ENCODE measurements around the gene DISC1. TPM values are rescaled to one million over a fixed set of nuclear protein-coding genes. Genes with fewer than 3 reads are reported as not detected.

Gene DISC1
- total RNA-seq, 1 experiment from 2014 or later: 13.5 TPM

DNA sequence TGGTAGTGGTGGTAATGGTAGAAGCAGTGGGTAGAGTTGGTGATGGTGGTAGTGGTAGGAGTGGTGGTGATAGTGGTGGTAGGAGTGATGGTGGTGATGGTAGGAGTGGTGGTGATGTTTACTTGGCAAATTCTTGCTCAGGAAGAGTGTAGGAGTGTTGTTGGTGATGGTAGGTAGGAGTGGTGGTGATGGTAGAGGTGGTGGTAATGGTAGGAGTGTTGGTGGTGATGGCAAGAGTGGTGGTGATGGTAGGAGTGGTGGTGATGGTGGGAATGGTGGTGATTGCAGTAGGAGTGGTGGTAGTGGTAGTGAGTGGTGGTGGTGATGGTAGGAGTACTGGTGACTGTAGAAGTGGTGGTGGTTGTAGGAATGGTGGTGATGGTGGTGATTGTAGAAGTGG, 106.5 kb downstream of the DISC1 start:
- no peak overlapping the region for H3K4me3 Mint-ChIP-seq (ENCODE audit: unreplicated experiment)
- BruUV-seq (replicated peaks): no TSS peak
- no peak for TF ChIP-seq CTCF (IDR thresholded peaks at IDR 0.05; ENCODE audit: insufficient read depth in 1 of 2, low read depth in 1 of 2, low read length in 1 of 2, severe bottlenecking in 1 of 2, unreplicated experiment in 1 of 2)
- ChIA-PET CTCF (no interaction called here), POLR2A (no interaction called here)
- no peak for DNase-seq
- H3K27me3 Mint-ChIP-seq (ENCODE audit: insufficient read depth, unreplicated experiment): no peaks in the 10 kb centered on the region
- no peaks in the 10 kb centered on the region for H3K9me3 Mint-ChIP-seq (ENCODE audit: unreplicated experiment)
- H3K9me3 ChIP-seq: no peaks in the 10 kb centered on the region
- no peaks in the 10 kb centered on the region for H3K4me1 Mint-ChIP-seq (ENCODE audit: low read depth, unreplicated experiment)
- H3K4me3 ChIP-seq (ENCODE audit: low read depth, low read length): no peak overlapping the region
- no peaks in the 10 kb centered on the region for H3K36me3 ChIP-seq (ENCODE audit: control insufficient read depth, insufficient read depth, low read length)
- no peak overlapping the region for H3K27ac Mint-ChIP-seq (ENCODE audit: unreplicated experiment)
- H3K4me1 ChIP-seq: no peaks in the 10 kb centered on the region
- no peaks in the 10 kb centered on the region for H3K27me3 ChIP-seq (replicated peaks; ENCODE audit: control insufficient read depth, insufficient read depth, low read length)
- H3K36me3 Mint-ChIP-seq (ENCODE audit: insufficient read depth, unreplicated experiment): peaks cover 2% of the 10 kb centered on the region
- intact Hi-C loops (cut with micrococcal nuclease; ENCODE audit: unreplicated experiment): no loop called here

DNA sequence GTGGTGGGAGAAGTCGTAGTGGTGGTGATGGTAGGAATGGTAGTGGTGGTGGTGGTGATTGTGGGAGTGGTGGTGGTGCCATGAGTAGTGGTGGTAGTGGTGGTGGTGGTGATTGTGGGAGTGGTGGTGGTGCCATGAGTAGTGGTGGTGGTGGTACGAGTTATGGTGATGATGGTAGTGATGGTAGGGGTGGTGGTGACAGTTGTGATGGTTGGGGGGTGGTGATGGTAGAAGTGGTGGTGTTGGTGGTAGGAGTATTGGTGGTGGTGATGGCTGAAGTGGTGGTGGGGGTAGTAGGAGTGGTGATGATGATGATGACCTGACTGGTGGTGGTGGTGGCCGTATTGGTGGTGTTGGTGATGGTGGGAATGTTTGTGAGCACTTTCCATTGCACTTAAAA, 107.1 kb downstream of the DISC1 start:
- CTCF ChIA-PET: no interaction called here
- H3K9me3 Mint-ChIP-seq (ENCODE audit: unreplicated experiment): no peaks in the 10 kb centered on the region
- H3K4me3 Mint-ChIP-seq (ENCODE audit: unreplicated experiment): no peak overlapping the region
- no TSS peak for BruUV-seq (replicated peaks)
- no peak overlapping the region for H3K4me3 ChIP-seq (ENCODE audit: low read depth, low read length)
- H3K27me3 Mint-ChIP-seq (ENCODE audit: insufficient read depth, unreplicated experiment): no peaks in the 10 kb centered on the region
- peaks cover 6% of the 10 kb centered on the region for H3K36me3 Mint-ChIP-seq (ENCODE audit: insufficient read depth, unreplicated experiment)
- H3K27me3 ChIP-seq (replicated peaks; ENCODE audit: control insufficient read depth, insufficient read depth, low read length): no peaks in the 10 kb centered on the region
- no peak for DNase-seq
- POLR2A ChIA-PET: no interaction called here
- H3K4me1 ChIP-seq: no peaks in the 10 kb centered on the region
- no peaks in the 10 kb centered on the region for H3K36me3 ChIP-seq (ENCODE audit: control insufficient read depth, insufficient read depth, low read length)
- no peaks in the 10 kb centered on the region for H3K9me3 ChIP-seq
- no peak for TF ChIP-seq CTCF (IDR thresholded peaks at IDR 0.05; ENCODE audit: insufficient read depth in 1 of 2, low read depth in 1 of 2, low read length in 1 of 2, severe bottlenecking in 1 of 2, unreplicated experiment in 1 of 2)
- H3K27ac Mint-ChIP-seq (ENCODE audit: unreplicated experiment): no peak overlapping the region
- intact Hi-C loops (cut with micrococcal nuclease; ENCODE audit: unreplicated experiment): no loop called here
- H3K4me1 Mint-ChIP-seq (ENCODE audit: low read depth, unreplicated experiment): no peaks in the 10 kb centered on the region

DNA sequence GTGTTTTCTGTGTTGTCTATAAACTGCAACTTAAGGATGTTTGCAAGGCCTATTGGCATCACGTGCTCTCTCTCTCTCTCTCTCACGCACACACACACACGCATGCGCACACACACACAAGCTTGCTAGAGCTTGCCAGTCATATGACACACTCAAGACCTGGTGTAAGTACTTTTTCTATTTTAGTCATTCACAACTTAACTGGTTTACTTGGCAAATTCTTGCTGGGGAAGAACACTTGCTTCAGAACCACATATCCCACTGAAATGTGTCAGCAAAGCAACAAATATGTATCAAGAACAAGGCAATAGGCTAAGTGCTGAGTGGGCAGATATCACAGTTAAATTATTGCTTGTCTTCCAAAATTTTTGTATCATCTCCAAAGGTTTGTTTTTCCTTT, 107.8 kb downstream of the DISC1 start:
- Histone ChIP-seq H3K4me1 (no peaks in the 10 kb centered on the region), H3K36me3 (ENCODE audit: control insufficient read depth, insufficient read depth, low read length) (no peaks in the 10 kb centered on the region), H3K4me3 (ENCODE audit: low read depth, low read length) (no peak overlapping the region), H3K9me3 (no peaks in the 10 kb centered on the region), H3K27me3 (replicated peaks; ENCODE audit: control insufficient read depth, insufficient read depth, low read length) (no peaks in the 10 kb centered on the region)
- no peak for TF ChIP-seq CTCF (IDR thresholded peaks at IDR 0.05; ENCODE audit: insufficient read depth in 1 of 2, low read depth in 1 of 2, low read length in 1 of 2, severe bottlenecking in 1 of 2, unreplicated experiment in 1 of 2)
- ChIA-PET POLR2A (no interaction called here), CTCF (no interaction called here)
- no peaks in the 10 kb centered on the region for H3K4me1 Mint-ChIP-seq (ENCODE audit: low read depth, unreplicated experiment)
- no peak overlapping the region for H3K27ac Mint-ChIP-seq (ENCODE audit: unreplicated experiment)
- no peaks in the 10 kb centered on the region for H3K9me3 Mint-ChIP-seq (ENCODE audit: unreplicated experiment)
- BruUV-seq (replicated peaks): no TSS peak
- no peak for DNase-seq
- no peak overlapping the region for H3K4me3 Mint-ChIP-seq (ENCODE audit: unreplicated experiment)
- no peaks in the 10 kb centered on the region for H3K27me3 Mint-ChIP-seq (ENCODE audit: insufficient read depth, unreplicated experiment)
- intact Hi-C loops (cut with micrococcal nuclease; ENCODE audit: unreplicated experiment): no loop called here
- peaks cover 6% of the 10 kb centered on the region for H3K36me3 Mint-ChIP-seq (ENCODE audit: insufficient read depth, unreplicated experiment)

All from Caco-2 (cell line).